Endothelial cell of umbilical vein (primary cell): ENCODE results near the gene RGS19. TPM values are rescaled to one million over a fixed set of nuclear protein-coding genes. Genes with fewer than 3 reads are reported as not detected.

Experiments
- BruUV-seq: library from RNA; stranded (reverse); fragments of 400-500 nt; replicated peaks from 2 replicates; lab custom pipeline; 2021; lab: Mats Ljungman, UMichigan
- CTCF ChIA-PET: fragments of 300-600, 350-600 bp; sonication (Branson Sonifier 250); formaldehyde crosslinking; loops from one replicate; lab custom pipeline; 2021; ENCODE audit warnings: antibody characterized with exemption, inconsistent platforms; lab: Charles Lee
- POLR2A ChIA-PET: fragments of 300-600, 350-600 bp; sonication (Branson Sonifier 250); formaldehyde crosslinking; loops from one replicate; lab custom pipeline; 2021; ENCODE audit warnings: antibody characterized with exemption, inconsistent platforms; lab: Charles Lee
- DNase-seq: peaks from one replicate; pipeline ENCODE4 v3.0.0-alpha.2; 2011; ENCODE audit warnings: low read depth, low spot score
- FAIRE-seq: peaks from 2 replicates; lab custom pipeline; 2011; peaks lifted over from hg19 to GRCh38; lab: Jason Lieb, UNC
- H2AFZ ChIP-seq: 2 replicates; pipeline ENCODE4 v1.6.0; 2012; ENCODE audit warnings: low read depth, low read length, control low read depth, inconsistent platforms
- H3K27ac ChIP-seq: 2 replicates; pipeline ENCODE4 v1.5.1; 2011; ENCODE audit warnings: low read depth, mild to moderate bottlenecking, control low read depth, low read length, moderate library complexity; ENCODE audit not compliant: insufficient read depth
- H3K27me3 ChIP-seq, 2 experiments: 2 replicates each; pipeline versions ENCODE4 v1.6.0 to v1.6.1; 2011; ENCODE audit warnings: low read length in 2 of 2, mixed read lengths in 1 of 2; ENCODE audit not compliant: control insufficient read depth in 2 of 2, insufficient read depth in 2 of 2
- H3K36me3 ChIP-seq, 2 experiments: 2 replicates in 1 of 2; 3 replicates in 1 of 2; pipeline ENCODE4 v1.5.1; 2011; ENCODE audit warnings: low read length in 2 of 2, mild to moderate bottlenecking in 1 of 2, moderate library complexity in 1 of 2; ENCODE audit not compliant: control insufficient read depth in 2 of 2, insufficient read depth in 2 of 2; ENCODE audit errors: extremely low read depth in 1 of 2
- H3K4me1 ChIP-seq: 3 replicates; pipeline ENCODE4 v1.5.1; 2011; ENCODE audit warnings: mild to moderate bottlenecking, low read length; ENCODE audit not compliant: control insufficient read depth, insufficient read depth; ENCODE audit errors: extremely low read depth
- H3K4me2 ChIP-seq: 2 replicates; pipeline ENCODE4 v1.6.1; 2011; ENCODE audit warnings: low read length, control low read depth, mixed read lengths; ENCODE audit not compliant: insufficient read depth
- H3K4me3 ChIP-seq, 3 experiments: fragments of 200-600 bp in 1 of 3; sonication (generic), shearing (Covaris generic) in 1 of 3; replicated peaks in 1 of 3; 2 replicates each; pipeline ENCODE4 v1.5.1; 2011 to 2016; ENCODE audit warnings: control low read depth in 3 of 3, low read length in 3 of 3, mild to moderate bottlenecking in 2 of 3, inconsistent platforms in 1 of 3, low read depth in 1 of 3, moderate library complexity in 1 of 3; ENCODE audit not compliant: insufficient read depth in 1 of 3
- H3K79me2 ChIP-seq: 2 replicates; pipeline ENCODE4 v1.6.0; 2012; ENCODE audit warnings: low read length, inconsistent platforms; ENCODE audit not compliant: control insufficient read depth, insufficient read depth
- H3K9ac ChIP-seq: replicated peaks from 2 replicates; pipeline ENCODE3; 2011; ENCODE audit warnings: low read length, control low read depth; ENCODE audit not compliant: insufficient read depth; ENCODE audit errors: extremely low read depth
- H3K9me1 ChIP-seq: replicated peaks from 3 replicates; pipeline ENCODE4 v1.6.0; 2011; ENCODE audit warnings: mild to moderate bottlenecking, low read length; ENCODE audit not compliant: control insufficient read depth, insufficient read depth; ENCODE audit errors: extremely low read depth
- H3K9me3 ChIP-seq: replicated peaks from 2 replicates; pipeline ENCODE4 v1.5.1; 2012; ENCODE audit warnings: low read length, inconsistent platforms; ENCODE audit not compliant: control insufficient read depth, insufficient read depth
- H4K20me1 ChIP-seq: replicated peaks from 2 replicates; pipeline ENCODE3; 2011; ENCODE audit warnings: mild to moderate bottlenecking, low read length; ENCODE audit not compliant: control insufficient read depth, insufficient read depth; ENCODE audit errors: extremely low read depth
- EZH2 ChIP-seq: IDR thresholded peaks from 2 replicates; pipeline ENCODE4 v1.6.1; 2012; ENCODE audit warnings: borderline replicate concordance, low read depth, mild to moderate bottlenecking, moderate library complexity, low read length, inconsistent platforms; ENCODE audit not compliant: severe bottlenecking
- FOS ChIP-seq: IDR thresholded peaks from 2 replicates; pipeline ENCODE4 v1.6.1; 2011; ENCODE audit warnings: mild to moderate bottlenecking, low read length, moderate library complexity, borderline replicate concordance; ENCODE audit not compliant: insufficient read depth
- GATA2 ChIP-seq: IDR thresholded peaks from 2 replicates; pipeline ENCODE4 v1.7.0; 2011; ENCODE audit warnings: low read depth, mild to moderate bottlenecking, moderate library complexity, mixed read lengths, low read length; ENCODE audit not compliant: insufficient read length, insufficient read depth
- JUN ChIP-seq: IDR thresholded peaks from 2 replicates; pipeline ENCODE4 v1.6.1; 2011; ENCODE audit warnings: borderline replicate concordance, low read depth; ENCODE audit not compliant: insufficient read length, insufficient read depth
- MYC ChIP-seq: IDR thresholded peaks from one replicate; pipeline ENCODE4 v1.6.1; 2011; ENCODE audit warnings: mild to moderate bottlenecking, low read depth, low read length
- POLR2A ChIP-seq: IDR thresholded peaks from 2 replicates; pipeline ENCODE4 v1.6.1; 2012; ENCODE audit warnings: low read depth, mild to moderate bottlenecking, control low read depth, low read length
- POLR2AphosphoS5 ChIP-seq: IDR thresholded peaks from 2 replicates; pipeline ENCODE4 v1.6.1; 2012; ENCODE audit warnings: low read depth, mild to moderate bottlenecking, control low read depth, low read length, moderate library complexity; ENCODE audit not compliant: insufficient read depth
- dilution Hi-C: fragments of 300-500 bp; cut with MboI; formaldehyde crosslinking; loops from one replicate; pipeline ENCODE4 v1.15.0; 2019; ENCODE audit warnings: low sequenced_read_pairs; ENCODE audit not compliant: extremely low pct_ligation_motif_present
- intact Hi-C: fragments of 100-400 bp; cut with micrococcal nuclease; formaldehyde crosslinking; loops from one replicate; pipeline ENCODE4 v1.10.0; 2022
- polyA plus RNA-seq, 4 experiments: library from polyadenylated mRNA; depleted of rRNA in 3 of 4; stranded (reverse) in 3 of 4; unstranded in 1 of 4; fragments of >200 nt; gene quantifications; 2 replicates each; pipeline versions ENCODE4 v1.2.1 to v1.2.3, GENCODE V29; 2011 to 2012; ENCODE audit warnings: missing spikeins in 1 of 4
- total RNA-seq: library from RNA; stranded (reverse); gene quantifications from 2 replicates; pipeline ENCODE4 v1.2.3, GENCODE V29; 2021
- TF ChIP-seq, protein P1 (sequence below), 2 donors: IDR thresholded peaks; 1 replicate in 1 of 2; 2 replicates in 1 of 2; pipeline ENCODE4 v1.5.1; 2011; ENCODE audit warnings: low read length in 2 of 2, mild to moderate bottlenecking in 2 of 2, moderate library complexity in 2 of 2, control low read depth in 1 of 2, inconsistent platforms in 1 of 2, low read depth in 1 of 2; ENCODE audit not compliant: insufficient read depth in 1 of 2; ENCODE audit errors: extremely low read depth in 1 of 2

Gene RGS19
- total and polyA plus RNA-seq, 2 donors (not counting 3 experiments of a cell fraction or from before 2014, with no cell fraction given) = 27.8 to 33.7 TPM

- Histone ChIP-seq H3K4me2 (no peak overlapping the region), H3K27me3 (no peaks in the 10 kb centered on the region), H3K79me2 (peaks cover 20% of the 10 kb centered on the region), H3K36me3 (peaks cover 9 to 13% of the 10 kb centered on the region in 2 experiments), H3K9ac (no peak overlapping the region), H3K27ac (no peak overlapping the region), H3K4me3 (no peak overlapping the region), H4K20me1 (peaks cover 3% of the 10 kb centered on the region), H3K9me3 (no peaks in the 10 kb centered on the region), H3K9me1 (no peaks in the 10 kb centered on the region), H3K4me1 (peaks cover 72% of the 10 kb centered on the region), H2AFZ (no peak overlapping the region)
- DNase-seq (peak; percentile 37), FAIRE-seq (no peak)
- intact Hi-C loops (no loop called here), dilution Hi-C loops (no loop called here)
- ChIA-PET POLR2A (interaction anchor here (0.7 to 1.9 kb wide), 2 partner anchors 11 to 506 kb away, joined by 3 to 12 read pairs; no protein-coding TSS in a partner anchor), CTCF (interaction anchor here (1.0 to 1.9 kb wide), 3 partner anchors 10 to 64 kb away, joined by 3 to 7 read pairs (median 6); partner anchors contain the start of genes PRPF6 and SAMD10)
- TF ChIP-seq GATA2 (no peak), MYC (no peak)
- BruUV-seq = no TSS peak
Observed at GRCh38 chr20:64043768-64044167, 35.5 kb downstream of the RGS19 start.

- H3K27ac ChIP-seq = peak overlapping the region; percentile 67
- dilution Hi-C loops = no loop called here
- H3K4me3 ChIP-seq = peak overlapping the region in 2 of 3 experiments; percentile 0 to 19
- FAIRE-seq (peak; percentile 12), DNase-seq (peak; percentile 73)
- TF ChIP-seq POLR2AphosphoS5 = peak; percentile 51
- TF ChIP-seq, protein P1, sequence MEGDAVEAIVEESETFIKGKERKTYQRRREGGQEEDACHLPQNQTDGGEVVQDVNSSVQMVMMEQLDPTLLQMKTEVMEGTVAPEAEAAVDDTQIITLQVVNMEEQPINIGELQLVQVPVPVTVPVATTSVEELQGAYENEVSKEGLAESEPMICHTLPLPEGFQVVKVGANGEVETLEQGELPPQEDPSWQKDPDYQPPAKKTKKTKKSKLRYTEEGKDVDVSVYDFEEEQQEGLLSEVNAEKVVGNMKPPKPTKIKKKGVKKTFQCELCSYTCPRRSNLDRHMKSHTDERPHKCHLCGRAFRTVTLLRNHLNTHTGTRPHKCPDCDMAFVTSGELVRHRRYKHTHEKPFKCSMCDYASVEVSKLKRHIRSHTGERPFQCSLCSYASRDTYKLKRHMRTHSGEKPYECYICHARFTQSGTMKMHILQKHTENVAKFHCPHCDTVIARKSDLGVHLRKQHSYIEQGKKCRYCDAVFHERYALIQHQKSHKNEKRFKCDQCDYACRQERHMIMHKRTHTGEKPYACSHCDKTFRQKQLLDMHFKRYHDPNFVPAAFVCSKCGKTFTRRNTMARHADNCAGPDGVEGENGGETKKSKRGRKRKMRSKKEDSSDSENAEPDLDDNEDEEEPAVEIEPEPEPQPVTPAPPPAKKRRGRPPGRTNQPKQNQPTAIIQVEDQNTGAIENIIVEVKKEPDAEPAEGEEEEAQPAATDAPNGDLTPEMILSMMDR (IDR thresholded peaks at IDR 0.05; ENCODE audit: extremely low read depth in 1 of 2, insufficient read depth in 1 of 2, low read depth in 1 of 2, low read length in 2 of 2) = no peak
- TF ChIP-seq GATA2 = peak; percentile 64
- TF ChIP-seq EZH2 = no peak
- TF ChIP-seq JUN = no peak
- TF ChIP-seq FOS = peak; percentile 34
- peak; percentile 21 for TF ChIP-seq POLR2A
- TF ChIP-seq MYC = no peak
- H4K20me1 ChIP-seq = no peaks in the 10 kb centered on the region
- H3K36me3 ChIP-seq = peaks cover 0 to 4% of the 10 kb centered on the region in 2 experiments
- H3K4me2 ChIP-seq = peak overlapping the region; percentile 12
- no peaks in the 10 kb centered on the region for H3K27me3 ChIP-seq
- peaks cover 5% of the 10 kb centered on the region for H3K79me2 ChIP-seq
- POLR2A ChIA-PET = interaction anchor here (1.6 kb wide), 1 partner anchor 8 kb away, joined by 4 read pairs; no protein-coding TSS in a partner anchor
- H3K9ac ChIP-seq = peak overlapping the region; percentile 42
- intact Hi-C loops = no loop called here
- peaks cover 67% of the 10 kb centered on the region for H3K4me1 ChIP-seq
- no peaks in the 10 kb centered on the region for H3K9me3 ChIP-seq
- CTCF ChIA-PET = interaction anchor here (1.0 to 7.5 kb wide), 2 partner anchors 13 to 61 kb away, joined by 3 to 412 read pairs; partner anchors contain the start of genes PRPF6, SOX18 and TCEA2
- H3K9me1 ChIP-seq = no peaks in the 10 kb centered on the region
- BruUV-seq = no TSS peak
- H2AFZ ChIP-seq = peak overlapping the region; percentile 43
Observed at GRCh38 chr20:64042054-64042781, 37.1 kb downstream of the RGS19 start.
